ENCODE results near the gene CENPO. TPM values are rescaled to one million over a fixed set of nuclear protein-coding genes. Genes with fewer than 3 reads are reported as not detected.
"Not testable (repeated sequence)": the region's sequence is repeated elsewhere in the genome, so short reads cannot be mapped to it uniquely, and the experiment has no call there.

CENPO gene
- total RNA-seq, 1 donor from 2014 or later, result 10.6 TPM

DNA sequence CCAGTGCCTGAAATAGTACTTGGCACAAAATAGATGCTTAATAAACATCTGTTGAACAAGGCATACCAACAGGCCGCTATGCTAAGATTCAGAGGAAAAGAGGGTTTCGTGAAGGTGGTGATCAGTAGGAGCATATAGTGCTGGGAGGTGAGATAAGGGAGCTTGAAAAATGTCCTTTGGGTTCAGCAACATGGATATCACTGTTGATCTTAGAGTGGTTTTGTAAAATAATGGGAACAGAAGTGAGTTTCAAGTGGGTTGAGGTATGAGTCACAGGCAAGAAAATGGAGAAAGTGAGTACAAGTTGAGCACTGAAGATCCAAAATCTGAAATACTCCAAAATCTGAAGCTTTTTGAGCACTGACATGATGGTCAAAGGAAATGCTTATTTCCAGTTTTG lies 4.4 kb downstream of the CENPO start:
- no peak for TF ChIP-seq CTCF (IDR thresholded peaks at IDR 0.05)
- peaks cover 21% of the 10 kb centered on the region for H3K4me1 Mint-ChIP-seq (ENCODE audit: low read depth)
- H3K4me3 Mint-ChIP-seq (ENCODE audit: unreplicated experiment), result no peak overlapping the region
- no peaks in the 10 kb centered on the region for H3K9me3 Mint-ChIP-seq (ENCODE audit: low read depth)
- DNase-seq (ENCODE audit: low spot score), result no peak
- no peak overlapping the region for H3K27ac Mint-ChIP-seq (ENCODE audit: unreplicated experiment)
- peaks cover 16% of the 10 kb centered on the region for H3K36me3 Mint-ChIP-seq (ENCODE audit: low read depth)
- no peaks in the 10 kb centered on the region for H3K27me3 Mint-ChIP-seq (ENCODE audit: low read depth)

- H3K36me3 Mint-ChIP-seq (ENCODE audit: low read depth), result peaks cover 32% of the 10 kb centered on the region
- H3K4me1 Mint-ChIP-seq (ENCODE audit: low read depth); DNase-seq (ENCODE audit: low spot score); H3K27me3 Mint-ChIP-seq (ENCODE audit: low read depth); H3K4me3 Mint-ChIP-seq (ENCODE audit: unreplicated experiment); H3K9me3 Mint-ChIP-seq (ENCODE audit: low read depth); H3K27ac Mint-ChIP-seq (ENCODE audit: unreplicated experiment): not testable (repeated sequence)
These were observed 7.3 kb downstream of the CENPO start for GRCh38 chr2:24800487-24800886.

DNA sequence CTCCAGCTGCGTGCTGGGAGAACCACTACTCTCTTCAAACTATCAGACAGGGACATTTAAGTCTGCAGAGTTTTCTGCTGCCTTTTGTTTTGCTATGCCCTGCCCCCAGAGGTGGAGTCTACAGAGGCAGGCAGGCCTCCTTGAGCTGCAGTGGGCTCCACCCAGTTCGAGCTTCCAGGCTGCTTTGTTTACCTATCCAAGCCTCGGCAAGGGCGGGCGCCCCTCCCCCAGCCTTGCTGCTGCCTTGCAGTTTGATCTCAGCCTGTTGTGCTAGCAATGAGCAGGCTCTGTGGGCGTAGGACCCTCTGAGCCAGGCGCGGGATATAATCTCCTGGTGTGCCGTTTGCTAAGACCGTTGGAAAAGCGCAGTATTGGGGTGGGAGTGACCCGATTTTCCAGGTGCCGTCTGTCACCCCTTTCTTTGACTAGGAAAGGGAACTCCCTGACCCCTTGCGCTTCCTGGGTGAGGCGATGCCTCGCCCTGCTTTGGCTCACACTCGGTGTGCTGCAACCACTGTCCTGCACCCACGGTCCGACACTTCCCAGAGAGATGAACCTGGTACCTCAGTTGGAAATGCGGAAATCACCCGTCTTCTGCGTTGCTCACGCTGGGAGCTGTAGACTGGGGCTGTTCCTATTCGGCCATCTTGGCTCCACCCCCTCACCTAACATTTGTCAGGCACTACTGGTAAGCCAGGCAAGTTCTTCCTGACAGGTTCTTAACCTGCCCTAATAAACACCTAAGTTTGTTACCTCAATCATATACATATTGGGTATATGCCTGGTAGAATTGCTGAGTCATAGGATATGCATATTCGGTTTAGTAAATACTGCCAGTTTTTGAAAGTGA lies 12.8 kb downstream of the CENPO start:
- H3K4me3 Mint-ChIP-seq (ENCODE audit: unreplicated experiment); DNase-seq (ENCODE audit: low spot score); H3K27ac Mint-ChIP-seq (ENCODE audit: unreplicated experiment); H3K4me1 Mint-ChIP-seq (ENCODE audit: low read depth); H3K27me3 Mint-ChIP-seq (ENCODE audit: low read depth): not testable (repeated sequence)
- peaks cover 13% of the 10 kb centered on the region for H3K9me3 Mint-ChIP-seq (ENCODE audit: low read depth)
- peaks cover 32% of the 10 kb centered on the region for H3K36me3 Mint-ChIP-seq (ENCODE audit: low read depth)

GRCh38 chr2:24806661-24807036 lies 13.4 kb downstream of the CENPO start:
- H3K36me3 Mint-ChIP-seq (ENCODE audit: low read depth), result peaks cover 31% of the 10 kb centered on the region

GRCh38 chr2:24809316-24810007 lies 16.2 kb downstream of the CENPO start:
- H3K4me3 Mint-ChIP-seq (ENCODE audit: unreplicated experiment), result no peak overlapping the region
- peaks cover 13% of the 10 kb centered on the region for H3K9me3 Mint-ChIP-seq (ENCODE audit: low read depth)
- H3K27ac Mint-ChIP-seq (ENCODE audit: unreplicated experiment), result peak overlapping the region; percentile 57
- no peaks in the 10 kb centered on the region for H3K27me3 Mint-ChIP-seq (ENCODE audit: low read depth)
- no peak for TF ChIP-seq CTCF (IDR thresholded peaks at IDR 0.05)
- DNase-seq (ENCODE audit: low spot score), result no peak
- peaks cover 8% of the 10 kb centered on the region for H3K4me1 Mint-ChIP-seq (ENCODE audit: low read depth)
- peaks cover 18% of the 10 kb centered on the region for H3K36me3 Mint-ChIP-seq (ENCODE audit: low read depth)

More at GRCh38 chr2:24806661-24807036, 13.4 kb downstream of the CENPO start:
- no peak for TF ChIP-seq CTCF (IDR thresholded peaks at IDR 0.05)
- peaks cover 13% of the 10 kb centered on the region for H3K9me3 Mint-ChIP-seq (ENCODE audit: low read depth)
- DNase-seq (ENCODE audit: low spot score), result no peak
- H3K27ac Mint-ChIP-seq (ENCODE audit: unreplicated experiment), result no peak overlapping the region
- no peak overlapping the region for H3K4me3 Mint-ChIP-seq (ENCODE audit: unreplicated experiment)
- no peaks in the 10 kb centered on the region for H3K27me3 Mint-ChIP-seq (ENCODE audit: low read depth)
- peaks cover 8% of the 10 kb centered on the region for H3K4me1 Mint-ChIP-seq (ENCODE audit: low read depth)

- Mint-ChIP-seq H3K4me3 (ENCODE audit: unreplicated experiment) (no peak overlapping the region), H3K36me3 (ENCODE audit: low read depth) (peaks cover 15% of the 10 kb centered on the region), H3K27ac (ENCODE audit: unreplicated experiment) (no peak overlapping the region), H3K9me3 (ENCODE audit: low read depth) (no peaks in the 10 kb centered on the region), H3K4me1 (ENCODE audit: low read depth) (peaks cover 22% of the 10 kb centered on the region), H3K27me3 (ENCODE audit: low read depth) (no peaks in the 10 kb centered on the region)
- no peak for TF ChIP-seq CTCF (IDR thresholded peaks at IDR 0.05)
- peak; percentile 35 for DNase-seq (ENCODE audit: low spot score)
These were observed 20.5 kb downstream of the CENPO start for GRCh38 chr2:24813691-24814137.
